A549 (cell line): ENCODE data around the gene ARL3. TPM values are rescaled to one million over a fixed set of nuclear protein-coding genes. Genes with fewer than 3 reads are reported as not detected.
A peak's percentile ranks its signal among the peaks of the same experiment; 100 is the strongest.

Experiments used
- ATAC-seq, 2 experiments: fragments of 200-7000 bp in 1 of 2; fragments of >200 bp in 1 of 2; cut with Nextera tagmentation in 1 of 2; cut with Tn5 transposase in 1 of 2; 3 replicates each; pipeline versions ENCODE4 v1.8.0 to v1.9.1; 2018 to 2020; ENCODE audit warnings: mild to moderate bottlenecking in 1 of 2, moderate library complexity in 1 of 2
- CTCF ChIA-PET: fragments of 300-600 bp; sonication (Branson Sonifier 250); formaldehyde crosslinking; extraction: SDS; loops from one replicate; lab custom pipeline; 2021; ENCODE audit warnings: antibody characterized with exemption, inconsistent platforms; lab: Yijun Ruan, JAX
- POLR2A ChIA-PET: fragments of 350-600 bp; formaldehyde crosslinking; extraction: SDS; loops from one replicate; lab custom pipeline; 2021; ENCODE audit warnings: antibody characterized with exemption, inconsistent platforms; lab: Yijun Ruan, JAX
- DNase-seq, 2 experiments: peaks; one replicate each; pipeline versions ENCODE4 v3.0.0 to v3.0.0-alpha.2; 2011 to 2016; ENCODE audit warnings: low read depth in 1 of 2, low spot score in 1 of 2
- FAIRE-seq: peaks from 2 replicates; lab custom pipeline; 2011; peaks lifted over from hg19 to GRCh38; lab: Jason Lieb, UNC
- H3K27ac ChIP-seq, 2 experiments: fragments of >200 bp; sonication (Bioruptor Twin); formaldehyde crosslinking; 3 replicates each; pipeline ENCODE4 v1.5.1; 2016 to 2017
- H3K4me1 ChIP-seq: fragments of >200 bp; sonication (Bioruptor Twin); formaldehyde crosslinking; 3 replicates; pipeline ENCODE4 v1.6.1; 2016
- H3K4me2 ChIP-seq: fragments of >200 bp; sonication (Bioruptor Twin); formaldehyde crosslinking; 3 replicates; pipeline ENCODE4 v1.6.1; 2016
- H3K4me3 ChIP-seq: fragments of >200 bp; sonication (Bioruptor Twin); formaldehyde crosslinking; 3 replicates; pipeline ENCODE4 v1.5.1; 2016
- H3K9me3 ChIP-seq: fragments of >200 bp; sonication (Bioruptor Twin); formaldehyde crosslinking; 3 replicates; pipeline ENCODE4 v1.6.1; 2016
- CEBPB ChIP-seq, 2 experiments: fragments of >200 bp in 1 of 2; sonication (Bioruptor Twin) in 1 of 2; formaldehyde crosslinking in 1 of 2; IDR thresholded peaks; 2 replicates each; pipeline ENCODE4 v1.6.1; 2012 to 2016
- CHD4 ChIP-seq: fragments of 200-600 bp; sonication (generic); IDR thresholded peaks from 2 replicates; pipeline ENCODE4 v1.6.1; 2016; ENCODE audit warnings: antibody characterized with exemption, mild to moderate bottlenecking, borderline replicate concordance
- EHF ChIP-seq: fragments of 250-450 bp; sonication (Bioruptor Pico); IDR thresholded peaks from 2 replicates; pipeline ENCODE4 v1.5.0; 2020; ENCODE audit warnings: mild to moderate bottlenecking
- EHMT2 ChIP-seq: fragments of 200-600 bp; sonication (generic); IDR thresholded peaks from 2 replicates; pipeline ENCODE4 v1.6.1; 2016; ENCODE audit warnings: antibody characterized with exemption, low read depth, mild to moderate bottlenecking, moderate library complexity
- ESRRA ChIP-seq: fragments of 150-350 bp; IDR thresholded peaks from 2 replicates; pipeline ENCODE4 v1.6.1; 2014; ENCODE audit warnings: mild to moderate bottlenecking, low read length, borderline replicate concordance
- FOSB ChIP-seq: fragments of 250-450 bp; sonication (Bioruptor Pico); IDR thresholded peaks from 2 replicates; pipeline ENCODE4 v1.5.0; 2020; ENCODE audit warnings: mild to moderate bottlenecking, moderate library complexity
- FOSL2 ChIP-seq, 2 experiments: fragments of 450-650 bp in 1 of 2; fragments of >200 bp in 1 of 2; sonication (Bioruptor Twin) in 1 of 2; formaldehyde crosslinking; IDR thresholded peaks; 2 replicates each; pipeline versions ENCODE4 v1.5.0 to v1.6.1; 2016 to 2020; ENCODE audit warnings: mild to moderate bottlenecking in 1 of 2, moderate library complexity in 1 of 2
- FOXS1 ChIP-seq: fragments of 250-450 bp; sonication (Bioruptor Pico); IDR thresholded peaks from 2 replicates; pipeline ENCODE4 v1.5.0; 2020; ENCODE audit warnings: mild to moderate bottlenecking, moderate library complexity
- HOXB5 ChIP-seq: fragments of 250-450 bp; sonication (Bioruptor Pico); IDR thresholded peaks from 2 replicates; pipeline ENCODE4 v1.5.0; 2020; ENCODE audit warnings: mild to moderate bottlenecking, moderate library complexity
- JUNB ChIP-seq: fragments of >200 bp; sonication (Bioruptor Twin); formaldehyde crosslinking; IDR thresholded peaks from 2 replicates; pipeline ENCODE4 v1.6.1; 2016
- MAFK ChIP-seq: fragments of 450-650 bp; IDR thresholded peaks from 2 replicates; pipeline ENCODE4 v1.6.1; 2014; ENCODE audit not compliant: partially characterized antibody
- MAZ ChIP-seq: fragments of 150-350 bp; IDR thresholded peaks from 2 replicates; pipeline ENCODE4 v1.6.1; 2014; ENCODE audit warnings: antibody characterized with exemption, low read depth, low read length, borderline replicate concordance
- NPAS2 ChIP-seq: fragments of 250-450 bp; sonication (Bioruptor Pico); IDR thresholded peaks from 2 replicates; pipeline ENCODE4 v1.8.0; 2022; ENCODE audit warnings: mild to moderate bottlenecking, moderate library complexity, borderline replicate concordance
- RAD21 ChIP-seq, 2 experiments: fragments of >200 bp in 1 of 2; sonication (Bioruptor Twin) in 1 of 2; formaldehyde crosslinking in 1 of 2; IDR thresholded peaks in 1 of 2; conservative IDR thresholded peaks in 1 of 2; 2 replicates in 1 of 2; 3 replicates in 1 of 2; pipeline ENCODE4 v1.6.1; 2012 to 2018; ENCODE audit warnings: inconsistent platforms in 1 of 2
- RCOR1 ChIP-seq: fragments of 150-350 bp; IDR thresholded peaks from 2 replicates; pipeline ENCODE4 v1.6.1; 2014; ENCODE audit warnings: antibody characterized with exemption, low read length, low read depth
- RNF2 ChIP-seq: fragments of 200-600 bp; sonication (generic); IDR thresholded peaks from 2 replicates; pipeline ENCODE4 v1.6.1; 2016; ENCODE audit warnings: low read depth, mild to moderate bottlenecking, antibody characterized with exemption, moderate library complexity, borderline replicate concordance
- SREBF2 ChIP-seq: fragments of 450-650 bp; IDR thresholded peaks from 2 replicates; pipeline ENCODE4 v1.6.1; 2014; ENCODE audit warnings: mild to moderate bottlenecking, moderate library complexity
- ZC3H11A ChIP-seq: fragments of 450-650 bp; IDR thresholded peaks from 2 replicates; pipeline ENCODE4 v1.6.1; 2014; ENCODE audit warnings: antibody characterized with exemption, mild to moderate bottlenecking
- ZSCAN20 ChIP-seq: fragments of 250-450 bp; sonication (Bioruptor Pico); IDR thresholded peaks from 2 replicates; pipeline ENCODE4 v1.8.0; 2022; ENCODE audit warnings: mild to moderate bottlenecking, moderate library complexity
- WGBS: methylation state at CpG from one replicate; pipeline ENCODE4 v1.1.6; 2017; ENCODE audit errors: missing lambda C conversion rate; 5-methylcytosine and 5-hydroxymethylcytosine counted together
- polyA plus RNA-seq, 4 experiments: library from polyadenylated mRNA; depleted of rRNA in 3 of 4; stranded (reverse); fragments of >200 nt; fragmentation: RNase III in 1 of 4; extraction: RNeasy Plus Mini Kit Qiagen cat#74134 plus additional on column Dnase treatment in 1 of 4; gene quantifications; 2 replicates in 3 of 4; 3 replicates in 1 of 4; pipeline ENCODE4 v1.2.3, GENCODE V29; 2011 to 2017
- TF ChIP-seq, protein P1 (sequence below): IDR thresholded peaks from 2 replicates; pipeline ENCODE4 v1.6.1; 2012; ENCODE audit warnings: low read depth, borderline replicate concordance
- TF ChIP-seq, protein P2 (sequence below): fragments of >200 bp; sonication (Bioruptor Twin); formaldehyde crosslinking; IDR thresholded peaks from 2 replicates; pipeline ENCODE4 v1.6.1; 2016
- TF ChIP-seq, protein P3 (sequence below): IDR thresholded peaks from 2 replicates; pipeline ENCODE4 v1.6.1; 2012
- TF ChIP-seq, protein P4 (sequence below): fragments of 250-450 bp; sonication (Bioruptor Pico); IDR thresholded peaks from 2 replicates; pipeline ENCODE4 v1.5.0; 2020; ENCODE audit warnings: low read depth, mild to moderate bottlenecking, moderate library complexity
- TF ChIP-seq, protein P5 (sequence below): fragments of 450-650 bp; IDR thresholded peaks from 2 replicates; pipeline ENCODE4 v1.6.1; 2014; ENCODE audit warnings: antibody characterized with exemption
- TF ChIP-seq, protein P6 (sequence below): fragments of 250-450 bp; sonication (Bioruptor Pico); IDR thresholded peaks from 2 replicates; pipeline ENCODE4 v1.5.0; 2021; ENCODE audit warnings: mild to moderate bottlenecking, moderate library complexity, borderline replicate concordance

The ARL3 gene
- polyA plus RNA-seq, 2 of the 4 experiments (the other 2 are of a cell fraction) = 20.2 to 21.3 TPM

DNA sequence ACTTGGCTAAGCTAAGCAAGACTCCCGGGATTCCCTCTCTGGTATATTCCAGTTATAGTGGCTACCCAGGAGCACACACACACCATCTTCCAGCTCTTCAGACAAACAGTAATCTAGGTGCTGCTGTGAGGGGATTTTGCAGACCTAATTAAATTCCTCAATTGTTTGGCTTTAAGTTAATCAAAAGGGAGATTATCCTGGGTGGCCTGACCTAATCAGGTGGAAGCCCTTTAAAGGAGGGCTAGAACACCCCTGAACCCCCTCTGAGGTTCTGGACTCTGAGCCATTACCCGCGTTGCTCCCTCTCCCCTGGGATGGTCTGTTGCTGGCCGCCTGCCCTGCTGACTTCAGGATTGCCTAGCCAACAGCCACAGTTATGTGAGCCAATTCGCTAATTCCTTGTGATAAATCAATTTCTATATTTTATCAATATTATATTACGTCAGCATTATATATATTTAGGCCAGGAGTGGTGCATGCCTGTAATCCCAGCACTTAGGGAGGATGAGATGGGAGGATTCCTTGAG lies 6.6 kb upstream of the ARL3 start:
- TF ChIP-seq, protein P1, sequence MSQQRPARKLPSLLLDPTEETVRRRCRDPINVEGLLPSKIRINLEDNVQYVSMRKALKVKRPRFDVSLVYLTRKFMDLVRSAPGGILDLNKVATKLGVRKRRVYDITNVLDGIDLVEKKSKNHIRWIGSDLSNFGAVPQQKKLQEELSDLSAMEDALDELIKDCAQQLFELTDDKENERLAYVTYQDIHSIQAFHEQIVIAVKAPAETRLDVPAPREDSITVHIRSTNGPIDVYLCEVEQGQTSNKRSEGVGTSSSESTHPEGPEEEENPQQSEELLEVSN = no peak
- TF ChIP-seq RAD21 (conservative IDR thresholded peaks at IDR 0.05 in 1 of 2, IDR thresholded peaks at IDR 0.05 in 1 of 2) = no peak
- TF ChIP-seq NPAS2 = no peak
- TF ChIP-seq RNF2 = no peak
- TF ChIP-seq CHD4 = no peak
- H3K4me1 ChIP-seq = no peaks in the 10 kb centered on the region; the same call in 2 of the 3 replicates
- no peak overlapping the region for H3K4me2 ChIP-seq
- ATAC-seq (no peak), DNase-seq (no peak), FAIRE-seq (no peak)
- POLR2A ChIA-PET = no interaction called here
- WGBS = 79% methylated on average over 6 of the region's 6 CpGs
- H3K4me3 ChIP-seq = no peak overlapping the region
- CTCF ChIA-PET = interaction anchor here (0.7 to 1.4 kb wide), 4 partner anchors 42 to 217 kb away, joined by 3 to 6 read pairs (median 4); no protein-coding TSS in a partner anchor
- H3K27ac ChIP-seq = peak overlapping the region in 1 of 2 experiments; percentile 26; a peak in 3 of 6 replicates
- no peaks in the 10 kb centered on the region for H3K9me3 ChIP-seq

DNA sequence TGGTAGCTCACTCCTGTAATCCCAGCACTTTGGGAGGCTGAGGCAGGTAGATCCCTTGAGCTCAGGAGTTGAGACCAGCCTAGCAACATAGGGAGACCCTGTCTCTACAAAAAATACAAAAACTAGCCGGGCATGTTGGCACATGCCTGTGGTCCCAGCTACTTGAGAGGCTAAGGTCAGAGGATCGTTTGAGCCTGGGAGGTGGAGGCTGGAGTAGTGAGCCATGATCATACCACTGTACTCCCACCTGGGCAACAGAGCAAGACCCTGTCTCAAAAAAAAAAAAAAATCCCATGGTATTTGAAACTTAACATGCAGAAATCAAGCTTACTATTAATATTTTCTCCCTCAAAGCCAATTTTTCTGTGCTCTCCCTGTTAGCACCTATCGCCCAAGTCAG lies 6.1 kb upstream of the ARL3 start:
- no peak for ATAC-seq
- TF ChIP-seq HOXB5 (CRISPR knock-in tag) (no peak), SREBF2 (no peak), EHF (no peak), MAFK (no peak), JUNB (no peak), MAZ (no peak), ZC3H11A (no peak), ESRRA (no peak), RCOR1 (no peak), EHMT2 (no peak), CEBPB (IDR thresholded peaks at IDR 0.05) (no peak), ZSCAN20 (CRISPR knock-in tag) (no peak), FOXS1 (no peak), FOSL2 (IDR thresholded peaks at IDR 0.05) (no peak), FOSL2 (CRISPR knock-in tag; IDR thresholded peaks at IDR 0.05) (no peak), FOSB (CRISPR knock-in tag) (no peak)
- TF ChIP-seq, protein P2, sequence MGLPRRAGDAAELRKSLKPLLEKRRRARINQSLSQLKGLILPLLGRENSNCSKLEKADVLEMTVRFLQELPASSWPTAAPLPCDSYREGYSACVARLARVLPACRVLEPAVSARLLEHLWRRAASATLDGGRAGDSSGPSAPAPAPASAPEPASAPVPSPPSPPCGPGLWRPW = no peak
- TF ChIP-seq, protein P3, sequence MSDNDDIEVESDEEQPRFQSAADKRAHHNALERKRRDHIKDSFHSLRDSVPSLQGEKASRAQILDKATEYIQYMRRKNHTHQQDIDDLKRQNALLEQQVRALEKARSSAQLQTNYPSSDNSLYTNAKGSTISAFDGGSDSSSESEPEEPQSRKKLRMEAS = no peak
- TF ChIP-seq, protein P4, sequence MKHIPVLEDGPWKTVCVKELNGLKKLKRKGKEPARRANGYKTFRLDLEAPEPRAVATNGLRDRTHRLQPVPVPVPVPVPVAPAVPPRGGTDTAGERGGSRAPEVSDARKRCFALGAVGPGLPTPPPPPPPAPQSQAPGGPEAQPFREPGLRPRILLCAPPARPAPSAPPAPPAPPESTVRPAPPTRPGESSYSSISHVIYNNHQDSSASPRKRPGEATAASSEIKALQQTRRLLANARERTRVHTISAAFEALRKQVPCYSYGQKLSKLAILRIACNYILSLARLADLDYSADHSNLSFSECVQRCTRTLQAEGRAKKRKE (CRISPR knock-in tag) = no peak
- TF ChIP-seq, protein P5, sequence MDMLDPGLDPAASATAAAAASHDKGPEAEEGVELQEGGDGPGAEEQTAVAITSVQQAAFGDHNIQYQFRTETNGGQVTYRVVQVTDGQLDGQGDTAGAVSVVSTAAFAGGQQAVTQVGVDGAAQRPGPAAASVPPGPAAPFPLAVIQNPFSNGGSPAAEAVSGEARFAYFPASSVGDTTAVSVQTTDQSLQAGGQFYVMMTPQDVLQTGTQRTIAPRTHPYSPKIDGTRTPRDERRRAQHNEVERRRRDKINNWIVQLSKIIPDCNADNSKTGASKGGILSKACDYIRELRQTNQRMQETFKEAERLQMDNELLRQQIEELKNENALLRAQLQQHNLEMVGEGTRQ = no peak
- TF ChIP-seq, protein P6, sequence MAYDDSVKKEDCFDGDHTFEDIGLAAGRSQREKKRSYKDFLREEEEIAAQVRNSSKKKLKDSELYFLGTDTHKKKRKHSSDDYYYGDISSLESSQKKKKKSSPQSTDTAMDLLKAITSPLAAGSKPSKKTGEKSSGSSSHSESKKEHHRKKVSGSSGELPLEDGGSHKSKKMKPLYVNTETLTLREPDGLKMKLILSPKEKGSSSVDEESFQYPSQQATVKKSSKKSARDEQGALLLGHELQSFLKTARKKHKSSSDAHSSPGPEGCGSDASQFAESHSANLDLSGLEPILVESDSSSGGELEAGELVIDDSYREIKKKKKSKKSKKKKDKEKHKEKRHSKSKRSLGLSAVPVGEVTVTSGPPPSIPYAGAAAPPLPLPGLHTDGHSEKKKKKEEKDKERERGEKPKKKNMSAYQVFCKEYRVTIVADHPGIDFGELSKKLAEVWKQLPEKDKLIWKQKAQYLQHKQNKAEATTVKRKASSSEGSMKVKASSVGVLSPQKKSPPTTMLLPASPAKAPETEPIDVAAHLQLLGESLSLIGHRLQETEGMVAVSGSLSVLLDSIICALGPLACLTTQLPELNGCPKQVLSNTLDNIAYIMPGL (CRISPR knock-in tag) = no peak
- 92% methylated on average over 3 of the region's 3 CpGs for WGBS
- H3K27ac ChIP-seq = peak overlapping the region in 1 of 2 experiments; percentile 26; a peak in 3 of 6 replicates
- no peak for FAIRE-seq
- no peak overlapping the region for H3K4me3 ChIP-seq
- ChIA-PET POLR2A (interaction anchor here (0.6 to 0.7 kb wide), 2 partner anchors 11 to 189 kb away, joined by 5 to 10 read pairs; no protein-coding TSS in a partner anchor), CTCF (interaction anchor here (0.6 to 1.4 kb wide), 5 partner anchors 8 to 216 kb away, joined by 3 to 6 read pairs (median 3); no protein-coding TSS in a partner anchor)
- no peak overlapping the region for H3K4me2 ChIP-seq
- no peaks in the 10 kb centered on the region for H3K9me3 ChIP-seq
- H3K4me1 ChIP-seq = peaks cover 4% of the 10 kb centered on the region; the same call in 1 of the 3 replicates
- DNase-seq = no peak
